ES-I3 (cell line): ENCODE measurements around the gene BNIP3.

ENCODE experiments used
- H3K36me3 ChIP-seq: 2 replicates; pipeline ENCODE4 v1.6.1; 2013; ENCODE audit warnings: mild to moderate bottlenecking, low read length, control low read depth, moderate library complexity; ENCODE audit not compliant: insufficient read depth
- H3K4me1 ChIP-seq: 2 replicates; pipeline ENCODE4 v1.6.1; 2013; ENCODE audit warnings: mild to moderate bottlenecking, control low read depth, low read length; ENCODE audit not compliant: insufficient read depth
- H3K9ac ChIP-seq: 2 replicates; pipeline ENCODE4 v1.6.1; 2013; ENCODE audit warnings: low read depth, mild to moderate bottlenecking, low read length, moderate library complexity
- H3K9me3 ChIP-seq: 2 replicates; pipeline ENCODE4 v1.6.1; 2013; ENCODE audit warnings: mild to moderate bottlenecking, low read length, moderate library complexity; ENCODE audit not compliant: control insufficient read depth, insufficient read depth

Gene BNIP3, protein sequence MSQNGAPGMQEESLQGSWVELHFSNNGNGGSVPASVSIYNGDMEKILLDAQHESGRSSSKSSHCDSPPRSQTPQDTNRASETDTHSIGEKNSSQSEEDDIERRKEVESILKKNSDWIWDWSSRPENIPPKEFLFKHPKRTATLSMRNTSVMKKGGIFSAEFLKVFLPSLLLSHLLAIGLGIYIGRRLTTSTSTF

DNA sequence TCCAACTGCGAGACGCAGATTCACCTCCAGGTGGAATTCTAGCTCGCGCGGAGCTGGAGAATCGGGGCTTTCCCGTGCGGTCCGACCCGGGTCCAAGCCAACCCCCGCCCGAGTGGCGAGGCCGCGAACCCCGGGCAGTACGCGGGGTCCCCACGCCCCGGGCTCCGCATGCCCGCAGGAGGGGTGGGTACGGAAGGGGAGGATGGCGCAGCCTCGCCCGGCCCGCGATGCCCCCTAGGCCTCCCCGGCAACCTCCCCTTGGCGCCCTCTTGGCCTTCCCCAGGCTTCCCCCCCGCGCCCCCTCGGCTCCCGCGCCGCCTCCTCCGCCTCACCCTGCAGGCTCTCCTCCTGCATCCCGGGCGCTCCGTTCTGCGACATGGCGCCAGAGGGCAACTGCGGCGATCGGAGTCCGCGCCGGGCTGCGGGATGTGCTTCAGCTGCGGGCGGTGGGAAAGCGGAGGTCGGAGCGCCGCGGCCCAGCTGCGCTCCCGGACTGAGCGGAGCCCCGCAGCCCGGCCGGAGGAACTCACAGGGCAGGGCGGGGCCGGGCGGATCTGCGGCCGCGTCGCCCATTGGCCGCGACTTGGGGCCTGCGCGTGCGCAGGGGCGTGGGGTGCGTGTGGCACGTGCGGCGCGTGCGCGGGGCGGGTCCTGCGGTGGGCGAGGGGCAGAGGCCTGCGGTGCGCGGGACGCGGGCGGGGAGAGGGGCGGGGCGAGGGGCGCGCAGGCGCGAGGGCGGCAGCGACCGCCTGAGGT, at the start of gene BNIP3:
BNIP3 (minus strand) TSS at position 495 of the 756 bp plus-strand sequence; CDS start at position 378, 117 bp downstream.
- H3K36me3 ChIP-seq = no peaks in the 10 kb centered on the region
- H3K9me3 ChIP-seq = no peaks in the 10 kb centered on the region; the same call in 1 of the 2 replicates
- H3K4me1 ChIP-seq = peaks cover 22% of the 10 kb centered on the region
- peak within 1 kb of the TSS; percentile 90 for H3K9ac ChIP-seq

GRCh38 chr10:132030898-132031463, 49.3 kb upstream of the BNIP3 start:
- Histone ChIP-seq H3K36me3 (no peaks in the 10 kb centered on the region), H3K4me1 (no peaks in the 10 kb centered on the region), H3K9ac (no peak overlapping the region), H3K9me3 (no peaks in the 10 kb centered on the region)

GRCh38 chr10:132028706-132029105, 47.0 kb upstream of the BNIP3 start:
- Histone ChIP-seq H3K4me1 (no peaks in the 10 kb centered on the region), H3K9ac (no peak overlapping the region), H3K9me3 (no peaks in the 10 kb centered on the region), H3K36me3 (no peaks in the 10 kb centered on the region)

GRCh38 chr10:132027423-132027983, 45.8 kb upstream of the BNIP3 start:
- Histone ChIP-seq H3K9ac (no peak overlapping the region), H3K36me3 (no peaks in the 10 kb centered on the region), H3K4me1 (no peaks in the 10 kb centered on the region), H3K9me3 (no peaks in the 10 kb centered on the region)

GRCh38 chr10:132023092-132023811, 41.5 kb upstream of the BNIP3 start:
- H3K36me3 ChIP-seq = no peaks in the 10 kb centered on the region
- H3K9me3 ChIP-seq = 0 out of 2 replicates have a peak, but pooled peaks cover 2% of the 10 kb centered on the region
- peak overlapping the region; percentile 38; the same call in 1 of the 2 replicates for H3K9ac ChIP-seq
- no peaks in the 10 kb centered on the region for H3K4me1 ChIP-seq

DNA sequence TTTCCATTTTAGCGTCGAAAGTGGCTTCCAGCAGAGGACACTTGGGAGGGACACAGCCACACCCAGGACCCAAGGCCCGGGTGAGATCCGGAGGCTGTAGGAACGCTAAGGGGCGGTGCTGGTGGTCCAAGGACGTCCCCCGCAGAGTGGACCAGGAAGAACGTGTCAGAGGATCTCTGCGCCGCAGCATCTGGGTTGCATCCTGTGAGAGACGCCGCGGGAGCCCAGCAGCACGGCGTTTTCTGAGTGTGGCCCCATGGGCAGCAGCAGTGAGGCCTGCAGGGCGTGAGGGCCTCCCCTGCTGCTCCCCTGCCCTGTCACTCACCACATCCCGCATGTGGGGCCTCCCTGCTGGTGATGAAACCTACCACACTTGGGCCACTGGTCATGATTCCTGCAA, 40.5 kb upstream of the BNIP3 start:
- Histone ChIP-seq H3K4me1 (no peaks in the 10 kb centered on the region), H3K9me3 (0 out of 2 replicates have a peak, but pooled peaks cover 2% of the 10 kb centered on the region), H3K36me3 (no peaks in the 10 kb centered on the region), H3K9ac (no peak overlapping the region)

DNA sequence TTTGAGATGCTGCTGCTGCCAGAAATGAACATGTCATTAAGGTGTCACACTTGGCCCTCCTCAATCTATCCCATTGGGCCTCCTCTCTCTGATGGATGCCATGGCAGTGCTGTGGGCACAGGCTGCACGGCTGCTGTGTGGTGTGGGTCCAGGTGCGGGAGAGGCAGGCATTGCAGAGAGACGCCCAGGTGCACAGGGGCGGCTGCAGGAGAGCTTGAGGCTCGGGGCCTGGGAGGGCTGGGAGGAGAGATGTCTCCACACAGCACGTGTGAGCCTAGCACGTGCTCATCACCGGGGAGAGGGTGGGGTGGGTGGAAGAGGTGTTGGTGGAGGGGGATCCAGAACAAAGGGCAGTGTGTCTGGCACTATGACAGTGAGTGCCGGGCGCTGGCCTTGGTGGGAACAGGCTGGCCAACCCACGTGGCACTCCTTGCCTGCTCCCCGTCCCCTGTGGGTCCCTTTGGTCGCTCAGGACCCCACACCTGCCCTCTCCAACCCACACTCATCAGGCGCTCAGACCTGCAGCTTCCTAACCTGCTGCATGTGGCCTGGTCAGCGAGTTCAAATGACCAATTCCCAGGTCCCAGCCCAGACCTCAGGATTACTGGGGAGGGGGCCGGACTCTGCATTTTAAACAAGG, 39.9 kb upstream of the BNIP3 start:
- H3K9me3 ChIP-seq = 0 out of 2 replicates have a peak, but pooled peaks cover 2% of the 10 kb centered on the region
- H3K4me1 ChIP-seq = no peaks in the 10 kb centered on the region

GRCh38 chr10:132021046-132021445, 39.3 kb upstream of the BNIP3 start:
- Histone ChIP-seq H3K9ac (no peak overlapping the region), H3K4me1 (no peaks in the 10 kb centered on the region), H3K9me3 (0 out of 2 replicates have a peak, but pooled peaks cover 2% of the 10 kb centered on the region), H3K36me3 (no peaks in the 10 kb centered on the region)

More for the DNA sequence above, 39.9 kb upstream of the BNIP3 start:
- Histone ChIP-seq H3K36me3 (no peaks in the 10 kb centered on the region), H3K9ac (no peak overlapping the region)

DNA sequence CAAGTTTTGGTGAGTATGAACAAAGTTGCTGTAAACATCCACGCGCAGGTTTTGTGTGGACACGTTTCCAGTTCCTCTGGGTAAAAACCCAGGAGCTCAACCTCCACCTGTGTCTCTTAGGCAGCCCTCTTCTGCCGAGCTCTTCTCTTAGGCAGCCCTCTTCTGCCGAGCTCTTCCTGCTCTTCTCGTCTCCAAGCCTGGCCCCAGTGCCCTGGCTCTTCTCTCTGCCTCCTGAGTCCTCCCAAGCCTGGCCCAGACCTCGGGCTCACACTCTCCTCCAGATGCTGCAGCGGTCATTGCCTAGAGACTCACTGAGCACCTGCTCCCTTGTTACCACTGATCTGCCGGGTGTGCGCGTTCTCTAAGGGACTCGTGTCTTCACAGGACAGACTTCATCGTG, 38.7 kb upstream of the BNIP3 start:
- Histone ChIP-seq H3K9me3 (0 out of 2 replicates have a peak, but pooled peaks cover 2% of the 10 kb centered on the region), H3K36me3 (no peaks in the 10 kb centered on the region), H3K9ac (no peak overlapping the region)

GRCh38 chr10:132019366-132019765, 37.6 kb upstream of the BNIP3 start:
- Histone ChIP-seq H3K9ac (no peak overlapping the region), H3K4me1 (peaks cover 3% of the 10 kb centered on the region), H3K36me3 (no peaks in the 10 kb centered on the region), H3K9me3 (0 out of 2 replicates have a peak, but pooled peaks cover 2% of the 10 kb centered on the region)

More for the DNA sequence above, 38.7 kb upstream of the BNIP3 start:
- peaks cover 3% of the 10 kb centered on the region; the same call in 1 of the 2 replicates for H3K4me1 ChIP-seq

DNA sequence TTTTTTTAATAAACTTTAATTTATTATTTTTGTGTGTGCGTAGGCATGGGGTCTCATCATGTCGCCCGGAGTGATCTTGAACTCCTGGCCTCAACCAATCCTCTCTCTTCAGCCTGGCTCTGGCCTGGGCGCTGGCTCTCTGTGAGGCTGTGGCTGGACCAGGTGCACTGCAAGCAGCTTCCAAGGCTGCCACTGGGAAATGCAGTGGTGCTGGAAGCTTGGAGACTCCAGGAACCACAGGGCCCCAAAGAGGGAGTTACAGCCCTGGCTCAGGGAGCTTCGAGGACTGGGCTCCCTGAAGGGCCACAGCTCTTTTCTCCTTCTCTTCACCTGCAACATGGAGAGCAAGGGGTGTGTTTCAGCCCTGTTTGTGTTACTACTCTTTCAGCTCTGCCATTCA, 36.7 kb upstream of the BNIP3 start:
- 0 out of 2 replicates have a peak, but pooled peaks cover 2% of the 10 kb centered on the region for H3K9me3 ChIP-seq
- H3K9ac ChIP-seq = no peak overlapping the region
- H3K4me1 ChIP-seq = peaks cover 3% of the 10 kb centered on the region
- no peaks in the 10 kb centered on the region for H3K36me3 ChIP-seq

GRCh38 chr10:132016514-132016913, 34.8 kb upstream of the BNIP3 start:
- no peaks in the 10 kb centered on the region for H3K36me3 ChIP-seq
- H3K4me1 ChIP-seq = peaks cover 4% of the 10 kb centered on the region
- H3K9me3 ChIP-seq = 0 out of 2 replicates have a peak, but pooled peaks cover 2% of the 10 kb centered on the region
- H3K9ac ChIP-seq = no peak overlapping the region

DNA sequence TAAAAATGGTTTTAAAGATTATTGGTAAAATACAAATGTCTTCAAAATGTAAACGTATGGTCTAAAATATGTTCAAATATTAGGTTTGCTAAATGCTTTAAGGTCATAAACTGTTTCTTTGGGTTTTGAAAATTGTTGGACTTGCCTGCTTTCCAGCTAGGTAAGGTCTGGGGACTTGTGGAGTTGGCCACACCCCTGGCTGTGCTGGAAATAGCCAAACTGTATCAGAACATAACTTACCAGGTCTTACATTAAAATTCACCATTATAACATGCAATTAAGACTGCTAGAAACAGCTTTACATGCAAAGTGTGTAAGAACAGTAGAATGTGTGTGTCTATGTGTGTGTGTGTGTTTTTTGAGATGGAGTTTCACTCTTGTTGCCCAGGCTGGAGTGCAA, 29.7 kb upstream of the BNIP3 start:
- H3K4me1 ChIP-seq = peaks cover 37% of the 10 kb centered on the region
- no peaks in the 10 kb centered on the region for H3K9me3 ChIP-seq
- H3K9ac ChIP-seq = no peak overlapping the region
- no peaks in the 10 kb centered on the region for H3K36me3 ChIP-seq
